ENCODE results near the gene SH3D21.

The SH3D21 gene

DNA sequence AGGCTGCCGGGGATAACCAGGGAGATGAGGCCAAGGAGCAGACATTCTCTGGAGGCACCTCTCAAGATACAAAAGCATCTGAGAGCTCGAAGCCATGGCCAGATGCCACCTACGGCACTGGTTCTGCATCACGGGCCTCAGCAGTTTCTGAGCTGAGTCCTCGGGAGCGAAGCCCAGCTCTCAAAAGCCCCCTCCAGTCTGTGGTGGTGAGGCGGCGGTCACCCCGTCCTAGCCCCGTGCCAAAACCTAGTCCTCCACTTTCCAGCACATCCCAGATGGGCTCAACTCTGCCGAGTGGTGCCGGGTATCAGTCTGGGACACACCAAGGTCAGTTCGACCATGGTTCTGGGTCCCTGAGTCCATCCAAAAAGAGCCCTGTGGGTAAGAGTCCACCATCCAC is 19.4 kb upstream of the SH3D21 start:
- TF ChIP-seq, protein P1, sequence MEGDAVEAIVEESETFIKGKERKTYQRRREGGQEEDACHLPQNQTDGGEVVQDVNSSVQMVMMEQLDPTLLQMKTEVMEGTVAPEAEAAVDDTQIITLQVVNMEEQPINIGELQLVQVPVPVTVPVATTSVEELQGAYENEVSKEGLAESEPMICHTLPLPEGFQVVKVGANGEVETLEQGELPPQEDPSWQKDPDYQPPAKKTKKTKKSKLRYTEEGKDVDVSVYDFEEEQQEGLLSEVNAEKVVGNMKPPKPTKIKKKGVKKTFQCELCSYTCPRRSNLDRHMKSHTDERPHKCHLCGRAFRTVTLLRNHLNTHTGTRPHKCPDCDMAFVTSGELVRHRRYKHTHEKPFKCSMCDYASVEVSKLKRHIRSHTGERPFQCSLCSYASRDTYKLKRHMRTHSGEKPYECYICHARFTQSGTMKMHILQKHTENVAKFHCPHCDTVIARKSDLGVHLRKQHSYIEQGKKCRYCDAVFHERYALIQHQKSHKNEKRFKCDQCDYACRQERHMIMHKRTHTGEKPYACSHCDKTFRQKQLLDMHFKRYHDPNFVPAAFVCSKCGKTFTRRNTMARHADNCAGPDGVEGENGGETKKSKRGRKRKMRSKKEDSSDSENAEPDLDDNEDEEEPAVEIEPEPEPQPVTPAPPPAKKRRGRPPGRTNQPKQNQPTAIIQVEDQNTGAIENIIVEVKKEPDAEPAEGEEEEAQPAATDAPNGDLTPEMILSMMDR (IDR thresholded peaks at IDR 0.05; ENCODE audit: low read depth, low read length) = no peak
- DNase-seq (ENCODE audit: extremely low read depth, low read depth) = no peak

DNA sequence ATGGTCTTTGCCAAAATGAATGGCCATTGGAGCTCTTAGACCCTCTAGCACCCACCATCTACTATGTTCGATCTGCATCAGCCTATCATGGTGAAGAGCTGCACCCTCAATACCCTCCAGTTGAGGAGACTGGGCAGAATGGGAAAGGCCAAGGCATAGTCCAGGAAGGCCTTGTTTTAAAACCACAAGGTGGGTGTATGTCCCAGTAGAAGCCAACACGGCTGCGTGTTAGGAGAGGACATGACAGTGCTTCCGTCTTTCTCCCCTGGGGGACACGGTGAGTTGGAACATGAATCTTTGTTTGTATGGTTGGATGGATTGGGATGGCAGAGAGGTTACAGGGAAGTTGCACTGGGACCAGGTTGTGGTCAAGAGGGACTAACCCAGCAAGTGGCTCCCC is 18.6 kb upstream of the SH3D21 start:
- TF ChIP-seq, protein P1 (IDR thresholded peaks at IDR 0.05; ENCODE audit: low read depth, low read length) = no peak
- DNase-seq (ENCODE audit: extremely low read depth, low read depth) = no peak

DNA sequence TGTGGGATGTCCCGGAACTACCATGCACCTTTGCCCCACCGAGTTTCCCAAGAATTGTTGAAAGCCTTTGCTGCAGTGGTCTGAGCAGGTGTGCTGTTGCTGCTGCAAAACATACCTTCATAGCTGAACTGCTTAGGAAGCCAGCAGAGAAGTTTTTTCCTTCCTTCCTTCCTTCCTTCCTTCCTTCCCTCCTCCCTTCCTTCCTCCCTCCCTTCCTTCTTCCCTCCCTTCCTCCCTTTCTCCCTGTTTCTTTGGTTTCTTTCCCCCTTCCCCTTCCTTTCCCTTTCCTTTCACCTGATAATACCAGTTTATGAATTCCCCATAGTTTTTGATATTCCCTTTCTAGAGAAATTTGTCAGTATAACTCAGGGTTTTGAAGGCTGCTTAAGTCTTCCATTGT is 10.8 kb upstream of the SH3D21 start:
- TF ChIP-seq, protein P1 (IDR thresholded peaks at IDR 0.05; ENCODE audit: low read depth, low read length) = no peak
- no peak for DNase-seq (ENCODE audit: extremely low read depth, low read depth)

DNA sequence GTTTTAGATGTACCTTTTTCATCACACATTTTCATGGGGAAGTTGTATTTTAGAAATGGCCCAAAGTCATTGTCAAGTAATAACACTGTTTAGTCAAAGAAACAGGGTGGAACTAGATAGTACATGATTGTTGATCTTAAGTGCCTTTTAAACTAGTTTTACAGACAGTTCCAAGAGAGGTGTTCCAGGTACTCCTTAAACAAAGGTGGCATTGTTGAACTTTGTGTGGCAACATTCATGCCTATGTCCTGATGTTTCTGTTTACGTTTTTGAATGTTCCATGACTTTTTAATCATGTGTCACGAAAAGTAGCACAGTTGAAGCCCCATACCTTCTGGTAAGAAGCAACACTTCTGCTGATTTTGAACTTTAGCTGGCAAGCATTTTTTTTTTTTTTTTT is 9.1 kb upstream of the SH3D21 start:
- TF ChIP-seq, protein P1 (IDR thresholded peaks at IDR 0.05; ENCODE audit: low read depth, low read length) = no peak
- DNase-seq (ENCODE audit: extremely low read depth, low read depth) = no peak

DNA sequence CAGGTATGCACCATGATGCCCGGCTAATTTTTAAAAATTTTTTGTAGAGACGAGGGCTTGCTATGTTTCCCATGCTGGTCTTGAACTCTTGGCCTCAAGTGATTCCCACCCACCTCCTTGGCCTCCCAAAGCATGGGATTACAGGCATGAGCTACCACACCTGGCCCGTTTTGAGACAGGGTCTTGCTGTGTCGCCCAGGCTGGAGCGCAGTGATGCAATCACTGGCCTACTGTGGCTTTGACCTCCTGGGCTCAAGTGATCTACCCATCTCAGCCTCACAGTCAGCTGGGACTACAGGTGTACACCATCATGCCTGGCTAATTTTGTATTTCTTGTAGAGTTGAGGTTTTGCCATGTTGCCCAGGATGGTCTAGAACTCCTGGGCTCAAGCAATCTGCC is 7.5 kb upstream of the SH3D21 start:
- TF ChIP-seq, protein P1 (IDR thresholded peaks at IDR 0.05; ENCODE audit: low read depth, low read length) = no peak
- DNase-seq (ENCODE audit: extremely low read depth, low read depth) = no peak

DNA sequence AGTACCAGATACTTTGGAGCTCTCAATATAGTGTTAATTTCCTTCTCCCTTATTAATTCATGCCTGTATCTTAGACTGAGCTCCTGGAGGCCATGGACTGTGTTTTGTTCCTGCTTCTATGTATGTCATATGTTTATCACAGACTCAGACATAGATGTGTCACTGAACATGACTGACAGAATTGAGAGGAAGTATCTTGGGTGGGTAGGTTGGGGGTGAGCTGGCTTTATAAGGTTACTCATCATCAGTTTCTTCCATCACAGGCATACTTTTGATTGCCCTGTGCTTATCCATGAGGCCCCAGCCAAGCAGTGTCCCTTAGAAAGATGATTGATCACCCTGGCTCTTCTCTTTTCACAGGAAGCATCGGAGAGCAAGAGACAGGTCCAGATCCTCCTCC is 5.6 kb upstream of the SH3D21 start:
- no peak for DNase-seq (ENCODE audit: extremely low read depth, low read depth)
- TF ChIP-seq, protein P1 (IDR thresholded peaks at IDR 0.05; ENCODE audit: low read depth, low read length) = no peak

DNA sequence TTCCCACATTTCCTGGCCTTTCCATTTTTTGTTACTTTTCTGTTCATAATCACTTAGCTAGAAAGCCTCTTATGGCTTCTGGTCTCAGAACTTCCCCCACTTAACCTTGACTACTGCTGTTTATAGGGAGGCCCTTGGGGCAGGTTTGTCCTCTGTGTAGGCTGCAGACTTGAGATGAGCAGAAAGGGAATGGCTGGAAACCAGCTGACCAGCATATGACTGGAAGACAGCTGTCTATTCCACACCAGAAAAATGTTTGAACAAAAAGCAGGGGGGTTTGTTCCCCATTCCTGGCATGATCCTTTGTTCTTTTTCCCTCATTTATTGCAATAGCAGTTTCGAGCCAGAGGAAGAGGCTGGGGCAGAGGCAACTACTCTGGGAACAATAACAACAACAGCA is 4.9 kb upstream of the SH3D21 start:
- TF ChIP-seq, protein P1 (IDR thresholded peaks at IDR 0.05; ENCODE audit: low read depth, low read length) = no peak
- DNase-seq (ENCODE audit: extremely low read depth, low read depth) = no peak
